IMR-90 (cell line): ENCODE results near the gene SLC4A2.

Experiments
- BHLHE40 ChIP-seq: fragments of 150-350 bp; IDR thresholded peaks from 2 replicates; pipeline ENCODE4 v1.6.1; 2016; ENCODE audit warnings: mild to moderate bottlenecking, low read depth, low read length
- FOS ChIP-seq: fragments of 150-350 bp; IDR thresholded peaks from 2 replicates; pipeline ENCODE4 v1.6.1; 2016; ENCODE audit warnings: low read depth, low read length
- MAZ ChIP-seq: IDR thresholded peaks from 2 replicates; pipeline ENCODE4 v1.6.1; 2012; ENCODE audit warnings: low read depth, mild to moderate bottlenecking, low read length, improper control_type of control experiment, moderate library complexity, borderline replicate concordance
- MXI1 ChIP-seq: IDR thresholded peaks from 2 replicates; pipeline ENCODE4 v1.6.1; 2012; ENCODE audit warnings: low read depth, mild to moderate bottlenecking, low read length, moderate library complexity, borderline replicate concordance
- POLR2A ChIP-seq: IDR thresholded peaks from 2 replicates; pipeline ENCODE4 v1.6.1; 2012; ENCODE audit warnings: mild to moderate bottlenecking, low read depth, low read length
- RAD21 ChIP-seq: IDR thresholded peaks from 2 replicates; pipeline ENCODE4 v1.6.1; 2012; ENCODE audit warnings: low read length, improper control_type of control experiment
- RFX5 ChIP-seq: IDR thresholded peaks from 2 replicates; pipeline ENCODE4 v1.8.0; 2012; ENCODE audit warnings: low read depth, mild to moderate bottlenecking, low read length, moderate library complexity
- SMC3 ChIP-seq: fragments of 150-350 bp; IDR thresholded peaks from 2 replicates; pipeline ENCODE4 v1.6.1; 2016; ENCODE audit warnings: low read depth, mild to moderate bottlenecking, antibody characterized with exemption, low read length, moderate library complexity
- TF ChIP-seq, protein P1 (sequence below): conservative IDR thresholded peaks from 2 replicates; pipeline ENCODE4 v1.5.1; 2012; ENCODE audit warnings: mild to moderate bottlenecking, low read depth, low read length, improper control_type of control experiment
- TF ChIP-seq, protein P2 (sequence below): fragments of 150-350 bp; IDR thresholded peaks from 2 replicates; pipeline ENCODE4 v1.6.1; 2017; ENCODE audit warnings: mild to moderate bottlenecking, antibody characterized with exemption, low read length, low read depth
- TF ChIP-seq, protein P3 (sequence below): fragments of 150-350 bp; IDR thresholded peaks from 2 replicates; pipeline ENCODE4 v1.6.1; 2016; ENCODE audit warnings: low read depth, mild to moderate bottlenecking, low read length, moderate library complexity, borderline replicate concordance

DNA sequence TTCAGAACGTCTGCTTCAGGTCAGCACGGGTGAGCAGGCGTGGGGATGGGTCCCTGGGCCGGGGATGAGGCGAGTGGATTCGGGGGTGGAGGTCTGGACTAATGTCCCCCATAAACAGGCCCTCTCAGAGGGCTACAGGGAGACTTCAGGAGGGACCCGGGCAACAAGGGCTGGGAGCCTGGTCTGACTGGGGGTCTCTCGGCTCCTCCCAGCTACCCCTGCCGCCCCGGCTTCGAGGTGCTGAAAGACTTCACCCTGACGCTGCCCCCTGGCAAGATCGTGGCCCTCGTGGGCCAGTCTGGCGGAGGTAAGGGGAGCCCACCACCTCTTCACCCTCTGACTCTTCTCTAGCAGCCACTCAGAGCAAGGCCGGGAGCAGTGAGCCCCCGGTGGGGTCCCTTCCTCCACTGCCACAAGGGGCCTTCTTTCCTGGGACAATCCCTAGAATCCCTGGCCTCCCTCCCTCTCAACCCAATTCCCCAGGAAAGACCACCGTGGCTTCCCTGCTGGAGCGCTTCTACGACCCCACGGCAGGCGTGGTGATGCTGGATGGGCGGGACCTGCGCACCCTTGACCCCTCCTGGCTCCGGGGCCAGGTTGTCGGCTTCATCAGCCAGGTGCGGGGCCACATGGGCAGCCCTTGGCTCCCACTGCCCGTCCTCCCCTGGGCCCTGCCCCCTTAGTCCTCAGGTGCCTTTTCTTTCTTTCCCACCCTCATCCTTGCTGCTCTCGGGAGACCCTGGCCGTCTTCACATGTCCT is 18.6 kb upstream of the SLC4A2 start:
- TF ChIP-seq POLR2A = no peak
- no peak for TF ChIP-seq RAD21
- TF ChIP-seq MXI1 = no peak
- TF ChIP-seq, protein P1, sequence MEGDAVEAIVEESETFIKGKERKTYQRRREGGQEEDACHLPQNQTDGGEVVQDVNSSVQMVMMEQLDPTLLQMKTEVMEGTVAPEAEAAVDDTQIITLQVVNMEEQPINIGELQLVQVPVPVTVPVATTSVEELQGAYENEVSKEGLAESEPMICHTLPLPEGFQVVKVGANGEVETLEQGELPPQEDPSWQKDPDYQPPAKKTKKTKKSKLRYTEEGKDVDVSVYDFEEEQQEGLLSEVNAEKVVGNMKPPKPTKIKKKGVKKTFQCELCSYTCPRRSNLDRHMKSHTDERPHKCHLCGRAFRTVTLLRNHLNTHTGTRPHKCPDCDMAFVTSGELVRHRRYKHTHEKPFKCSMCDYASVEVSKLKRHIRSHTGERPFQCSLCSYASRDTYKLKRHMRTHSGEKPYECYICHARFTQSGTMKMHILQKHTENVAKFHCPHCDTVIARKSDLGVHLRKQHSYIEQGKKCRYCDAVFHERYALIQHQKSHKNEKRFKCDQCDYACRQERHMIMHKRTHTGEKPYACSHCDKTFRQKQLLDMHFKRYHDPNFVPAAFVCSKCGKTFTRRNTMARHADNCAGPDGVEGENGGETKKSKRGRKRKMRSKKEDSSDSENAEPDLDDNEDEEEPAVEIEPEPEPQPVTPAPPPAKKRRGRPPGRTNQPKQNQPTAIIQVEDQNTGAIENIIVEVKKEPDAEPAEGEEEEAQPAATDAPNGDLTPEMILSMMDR = no peak
- no peak for TF ChIP-seq BHLHE40
- TF ChIP-seq, protein P2, sequence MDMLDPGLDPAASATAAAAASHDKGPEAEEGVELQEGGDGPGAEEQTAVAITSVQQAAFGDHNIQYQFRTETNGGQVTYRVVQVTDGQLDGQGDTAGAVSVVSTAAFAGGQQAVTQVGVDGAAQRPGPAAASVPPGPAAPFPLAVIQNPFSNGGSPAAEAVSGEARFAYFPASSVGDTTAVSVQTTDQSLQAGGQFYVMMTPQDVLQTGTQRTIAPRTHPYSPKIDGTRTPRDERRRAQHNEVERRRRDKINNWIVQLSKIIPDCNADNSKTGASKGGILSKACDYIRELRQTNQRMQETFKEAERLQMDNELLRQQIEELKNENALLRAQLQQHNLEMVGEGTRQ = no peak
- TF ChIP-seq MAZ = no peak
- TF ChIP-seq FOS = no peak
- TF ChIP-seq RFX5 = no peak
- no peak for TF ChIP-seq SMC3
- TF ChIP-seq, protein P3, sequence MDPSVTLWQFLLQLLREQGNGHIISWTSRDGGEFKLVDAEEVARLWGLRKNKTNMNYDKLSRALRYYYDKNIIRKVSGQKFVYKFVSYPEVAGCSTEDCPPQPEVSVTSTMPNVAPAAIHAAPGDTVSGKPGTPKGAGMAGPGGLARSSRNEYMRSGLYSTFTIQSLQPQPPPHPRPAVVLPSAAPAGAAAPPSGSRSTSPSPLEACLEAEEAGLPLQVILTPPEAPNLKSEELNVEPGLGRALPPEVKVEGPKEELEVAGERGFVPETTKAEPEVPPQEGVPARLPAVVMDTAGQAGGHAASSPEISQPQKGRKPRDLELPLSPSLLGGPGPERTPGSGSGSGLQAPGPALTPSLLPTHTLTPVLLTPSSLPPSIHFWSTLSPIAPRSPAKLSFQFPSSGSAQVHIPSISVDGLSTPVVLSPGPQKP = no peak
